B cell (primary cell): ENCODE data around the gene DOCK4.

Source experiments
- EZH2 ChIP-seq: IDR thresholded peaks from 2 replicates; pipeline ENCODE4 v1.6.1; 2012; ENCODE audit warnings: borderline replicate concordance, low read depth, mild to moderate bottlenecking, moderate library complexity, low read length; ENCODE audit not compliant: insufficient read depth, poor library complexity, severe bottlenecking
- TF ChIP-seq, protein P1 (sequence below): fragments of 200-600 bp; IDR thresholded peaks from one replicate; pipeline ENCODE4 v1.8.0; 2022; ENCODE audit warnings: antibody characterized with exemption, mild to moderate bottlenecking

- TF ChIP-seq, protein P1, sequence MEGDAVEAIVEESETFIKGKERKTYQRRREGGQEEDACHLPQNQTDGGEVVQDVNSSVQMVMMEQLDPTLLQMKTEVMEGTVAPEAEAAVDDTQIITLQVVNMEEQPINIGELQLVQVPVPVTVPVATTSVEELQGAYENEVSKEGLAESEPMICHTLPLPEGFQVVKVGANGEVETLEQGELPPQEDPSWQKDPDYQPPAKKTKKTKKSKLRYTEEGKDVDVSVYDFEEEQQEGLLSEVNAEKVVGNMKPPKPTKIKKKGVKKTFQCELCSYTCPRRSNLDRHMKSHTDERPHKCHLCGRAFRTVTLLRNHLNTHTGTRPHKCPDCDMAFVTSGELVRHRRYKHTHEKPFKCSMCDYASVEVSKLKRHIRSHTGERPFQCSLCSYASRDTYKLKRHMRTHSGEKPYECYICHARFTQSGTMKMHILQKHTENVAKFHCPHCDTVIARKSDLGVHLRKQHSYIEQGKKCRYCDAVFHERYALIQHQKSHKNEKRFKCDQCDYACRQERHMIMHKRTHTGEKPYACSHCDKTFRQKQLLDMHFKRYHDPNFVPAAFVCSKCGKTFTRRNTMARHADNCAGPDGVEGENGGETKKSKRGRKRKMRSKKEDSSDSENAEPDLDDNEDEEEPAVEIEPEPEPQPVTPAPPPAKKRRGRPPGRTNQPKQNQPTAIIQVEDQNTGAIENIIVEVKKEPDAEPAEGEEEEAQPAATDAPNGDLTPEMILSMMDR: no peak
- TF ChIP-seq EZH2: no peak
Measured at GRCh38 chr7:111986601-111987000, 219.6 kb downstream of the DOCK4 start.
